ENCODE measurements around the gene IQGAP2.

The IQGAP2 gene

DNA sequence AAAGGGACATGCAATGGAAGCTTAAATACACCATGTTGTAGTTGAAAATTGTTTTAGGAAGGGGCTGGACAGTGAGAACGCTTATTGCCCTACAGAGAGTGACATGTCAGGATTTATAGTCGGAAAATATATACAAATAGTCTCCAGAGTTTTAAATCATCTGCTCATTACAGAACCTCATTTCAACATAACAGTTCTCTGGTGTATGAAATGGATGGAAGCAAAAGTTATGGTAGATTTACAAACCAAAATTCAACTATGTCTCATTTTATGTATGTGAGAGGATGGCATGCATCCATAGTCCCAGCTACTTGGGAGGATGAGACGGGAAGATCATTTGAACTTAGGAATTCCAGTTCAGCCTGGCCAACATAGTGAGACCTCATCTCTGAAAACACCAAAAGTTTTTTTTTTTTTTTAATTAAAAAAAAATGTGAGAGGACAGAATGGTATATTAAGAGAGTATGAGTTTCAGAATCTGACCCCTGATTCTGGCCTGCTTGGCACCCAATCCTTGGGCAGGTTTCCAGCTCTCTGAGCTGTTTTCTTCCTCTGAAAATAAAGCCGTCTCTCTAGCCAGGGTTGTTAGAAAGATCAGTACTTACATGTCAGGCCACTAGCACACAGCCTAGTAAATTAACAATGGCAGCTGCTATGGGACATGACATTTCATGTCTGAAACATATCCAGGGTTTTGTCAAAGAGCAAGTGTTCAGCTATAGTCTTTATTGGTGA, 40.1 kb downstream of the IQGAP2 start:
- no peak for DNase-seq
- intact Hi-C loops (cut with DNase I): no loop called here

DNA sequence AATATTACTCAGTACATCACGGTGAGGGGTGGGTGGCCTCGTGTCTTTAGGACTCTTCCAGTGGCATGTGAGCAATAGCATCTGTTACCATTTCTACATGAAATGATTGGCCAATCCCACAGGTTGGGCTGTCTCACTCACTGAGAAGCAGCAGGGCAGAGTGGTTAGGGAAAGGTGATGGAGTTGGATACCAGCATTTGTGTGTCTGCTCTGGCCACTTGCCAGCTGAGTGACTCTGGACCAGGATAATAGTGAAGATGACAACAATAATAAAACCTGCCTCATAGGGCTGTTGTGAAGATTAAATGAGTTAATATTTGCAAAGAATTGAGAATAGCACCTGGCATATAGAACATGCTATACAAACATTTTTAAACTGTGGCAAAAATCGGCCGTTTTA, 42.0 kb downstream of the IQGAP2 start:
- no peak for DNase-seq
- intact Hi-C loops (cut with DNase I): no loop called here

DNA sequence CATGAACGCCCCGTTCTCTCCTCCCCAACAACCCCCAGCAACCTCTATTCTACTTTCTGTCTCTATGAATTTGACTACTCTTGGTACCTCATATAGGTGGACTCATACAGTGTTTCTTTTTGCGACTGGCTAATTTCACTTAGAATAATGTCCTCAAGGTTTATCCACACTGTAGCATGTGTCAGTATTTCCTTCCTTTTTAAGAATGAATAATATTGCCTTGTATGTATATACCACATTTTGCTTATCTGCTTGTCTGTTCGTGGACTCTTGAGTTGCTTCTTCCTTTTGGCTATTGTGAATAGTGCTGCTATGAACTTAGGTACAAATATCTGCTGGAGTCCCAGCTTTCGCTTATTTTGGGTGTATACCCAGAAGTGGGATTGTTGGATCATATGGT, 42.7 kb downstream of the IQGAP2 start:
- no peak for DNase-seq
- intact Hi-C loops (cut with DNase I): no loop called here

DNA sequence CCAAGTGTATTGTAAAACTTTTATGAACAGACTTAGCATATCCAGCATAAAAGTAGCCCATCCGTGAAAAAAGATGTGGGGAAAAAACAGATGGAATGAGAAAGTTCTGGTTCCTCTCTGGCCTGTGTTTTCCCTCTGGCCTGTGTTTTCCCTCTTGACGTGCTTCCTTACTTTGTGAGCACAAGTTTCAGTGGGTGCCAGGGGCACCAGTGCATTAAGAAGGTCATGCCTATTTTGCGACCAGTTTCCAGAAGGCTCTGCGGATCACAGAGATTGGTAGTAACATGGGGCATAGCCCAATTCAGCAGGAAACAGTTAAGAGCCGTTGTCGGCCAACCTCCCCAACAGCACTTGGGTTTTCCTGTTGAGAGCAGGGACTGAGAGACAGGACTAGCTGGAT, 43.7 kb downstream of the IQGAP2 start:
- intact Hi-C loops (cut with DNase I): no loop called here
- DNase-seq: no peak

DNA sequence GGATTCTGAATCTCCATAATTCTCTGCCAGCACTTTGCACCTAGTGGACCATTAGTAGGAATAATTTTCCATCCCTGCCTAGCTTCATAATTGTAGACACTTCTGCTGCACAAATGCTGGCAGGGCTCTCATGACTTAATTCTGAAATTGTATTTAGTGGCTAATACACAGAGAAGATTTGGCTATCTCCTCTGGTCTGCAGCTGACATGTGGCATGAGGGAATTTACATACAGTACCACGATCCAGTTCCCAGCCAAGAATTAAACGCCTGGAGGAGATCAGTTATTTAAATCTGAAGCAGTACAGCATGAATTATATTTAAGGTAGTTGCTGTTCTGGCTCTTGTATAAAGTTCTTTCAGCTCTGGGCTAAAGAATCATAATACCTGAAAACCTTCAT, 46.5 kb downstream of the IQGAP2 start:
- DNase-seq: no peak
- intact Hi-C loops (cut with DNase I): no loop called here

DNA sequence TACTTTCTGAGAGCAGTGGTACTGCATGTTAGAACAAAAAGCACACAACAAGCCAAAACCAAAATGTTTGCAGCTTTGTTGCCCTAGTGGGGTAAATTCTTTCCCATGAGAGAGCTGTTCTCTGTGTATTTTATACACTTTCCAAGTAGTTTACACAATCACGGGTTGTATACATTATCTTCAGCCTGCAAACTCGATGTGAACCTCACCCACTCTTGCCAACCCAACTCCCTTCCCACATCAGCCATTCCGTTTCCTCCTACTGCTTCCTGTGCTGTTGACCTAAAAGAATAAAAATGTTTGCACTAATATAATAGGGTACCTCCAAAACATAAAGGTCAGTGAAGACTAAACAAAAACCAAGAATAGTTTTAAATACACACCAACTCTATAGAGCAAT, 47.0 kb downstream of the IQGAP2 start:
- intact Hi-C loops (cut with DNase I): no loop called here
- DNase-seq: no peak

DNA sequence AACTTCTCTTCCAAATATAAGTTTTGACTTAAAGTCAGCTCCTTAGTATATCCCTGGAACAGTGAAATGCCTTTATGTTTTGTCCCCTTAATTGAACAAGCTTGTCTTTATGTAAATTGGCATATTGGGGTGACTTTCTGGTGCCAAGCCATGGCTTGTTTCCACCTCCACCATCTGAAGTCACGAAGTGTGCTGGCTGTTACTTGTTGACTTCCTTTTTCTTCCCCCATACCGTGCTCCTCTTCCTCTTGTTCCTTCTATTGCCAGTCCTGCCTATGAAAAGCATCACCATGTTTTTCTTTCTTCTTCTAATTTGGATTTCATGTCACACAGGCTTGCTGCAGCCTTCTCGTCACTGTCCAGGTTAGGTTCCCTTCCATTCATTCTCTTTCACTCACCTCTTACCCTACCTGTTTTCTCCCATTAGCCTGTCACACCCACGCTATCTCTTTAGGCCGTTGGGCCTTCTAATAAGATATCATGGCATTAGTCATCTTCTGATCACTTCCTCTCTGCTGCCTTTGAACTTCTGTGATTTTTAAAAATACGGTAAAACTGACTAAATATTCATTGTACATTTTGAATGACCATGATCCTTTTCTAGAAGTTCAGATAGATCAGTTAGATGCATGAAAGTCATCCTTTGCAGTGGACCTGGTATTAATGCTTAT, 48.1 kb downstream of the IQGAP2 start:
- intact Hi-C loops (cut with DNase I): no loop called here

DNA sequence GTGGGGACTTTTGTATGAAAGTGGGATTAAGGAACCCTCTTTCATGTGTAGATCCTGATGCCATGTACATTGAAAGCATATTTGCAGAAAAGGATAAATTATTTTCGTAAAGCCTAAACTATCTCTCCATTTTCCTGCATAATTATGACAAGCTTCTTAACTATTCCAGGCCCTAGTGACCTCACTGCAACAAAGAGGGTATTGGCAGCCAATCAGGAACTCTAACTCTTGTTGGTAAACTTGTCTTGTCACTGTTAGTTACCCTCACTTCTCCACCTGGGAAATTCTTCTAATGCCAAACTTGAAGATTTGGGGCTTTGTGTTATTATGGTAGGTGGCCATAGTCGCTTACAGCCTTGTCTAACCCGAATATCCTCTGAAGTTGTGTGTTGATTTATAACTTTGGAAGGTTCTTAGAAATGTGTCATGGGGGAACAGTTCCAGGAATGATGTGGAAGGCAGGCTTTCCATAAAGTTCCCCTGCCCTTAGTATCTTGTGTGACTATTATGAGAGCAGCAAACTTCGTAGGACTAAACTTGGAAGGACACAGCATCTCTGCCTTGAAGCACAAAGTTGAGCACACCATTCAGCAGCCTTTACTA, 52.5 kb downstream of the IQGAP2 start:
- no peak for DNase-seq
- intact Hi-C loops (cut with DNase I): no loop called here

More for the DNA sequence above, 48.1 kb downstream of the IQGAP2 start:
- no peak for DNase-seq

DNA sequence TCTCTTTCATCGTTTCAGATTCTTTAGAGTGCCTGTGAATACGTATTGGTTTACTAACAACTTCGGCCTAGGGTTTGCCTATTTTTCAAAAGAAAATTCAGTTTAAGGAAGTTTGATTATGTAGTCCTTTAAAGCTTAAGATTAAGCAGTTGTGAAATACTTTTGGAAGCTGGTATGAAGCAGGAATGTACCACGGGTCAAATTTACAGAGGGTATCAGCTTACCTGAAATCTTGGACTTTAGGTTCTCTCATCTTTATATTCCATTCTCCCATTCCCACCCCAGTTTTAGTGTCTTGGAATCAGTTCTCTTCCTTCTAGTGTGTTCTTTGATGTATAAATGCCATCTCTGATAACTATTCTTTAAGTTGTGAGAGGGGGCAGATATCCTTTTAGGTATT, 53.2 kb downstream of the IQGAP2 start:
- intact Hi-C loops (cut with DNase I): no loop called here
- no peak for DNase-seq

DNA sequence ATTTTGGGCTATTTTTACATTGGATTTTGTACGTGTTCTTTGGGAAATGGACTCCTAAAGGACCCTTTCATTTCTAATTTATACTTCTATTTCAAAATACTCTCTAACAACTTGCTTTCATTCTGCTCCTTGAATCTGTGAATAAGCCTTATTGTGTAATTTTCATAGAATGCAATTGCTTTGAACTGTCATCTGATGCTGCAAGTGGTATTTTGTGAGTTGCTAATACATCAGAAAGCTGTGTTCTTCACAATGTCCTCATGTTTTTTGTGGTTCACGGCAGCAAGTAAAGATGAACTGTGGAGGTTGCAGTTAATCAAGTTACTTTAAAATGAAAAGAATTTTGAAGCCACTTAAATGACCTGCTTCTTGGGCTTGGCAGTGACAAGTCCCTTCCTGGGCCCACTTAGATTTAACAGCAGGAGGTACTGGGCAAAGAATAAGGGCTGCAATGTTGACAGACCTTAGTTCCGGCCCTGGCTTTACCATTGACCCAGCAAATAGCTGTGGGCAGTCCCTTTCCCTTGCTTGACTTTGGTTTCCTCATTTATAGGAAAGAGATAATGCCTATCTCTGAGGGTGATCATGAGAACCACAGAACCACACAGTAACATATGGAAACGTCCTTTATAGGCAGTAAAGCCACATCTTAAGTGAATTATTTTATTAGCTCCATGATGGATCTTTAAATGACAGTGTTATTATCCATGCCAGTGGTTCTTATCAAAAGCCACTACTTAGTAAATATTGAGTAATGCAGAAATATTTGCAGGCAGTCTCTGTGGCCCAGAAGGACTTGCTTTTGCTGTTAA, 54.8 kb downstream of the IQGAP2 start:
- intact Hi-C loops (cut with DNase I): no loop called here

DNA sequence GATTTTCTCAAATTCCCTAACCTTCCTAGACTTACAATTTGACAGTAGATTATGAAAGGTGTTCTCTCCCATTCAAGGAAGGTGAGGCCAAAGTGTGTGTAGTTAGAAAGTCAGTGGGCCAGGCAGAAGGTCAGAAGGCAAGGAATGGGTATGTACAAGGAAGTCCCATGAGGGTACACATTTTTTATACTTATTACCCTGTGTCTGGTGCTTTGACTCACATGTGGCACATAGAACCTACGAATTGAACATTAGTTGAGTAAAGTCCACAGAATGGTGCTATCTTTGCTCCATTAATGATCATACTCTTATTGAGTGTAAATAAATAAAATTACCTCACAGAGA, 55.4 kb downstream of the IQGAP2 start:
- intact Hi-C loops (cut with DNase I): no loop called here
- DNase-seq: no peak

More for the DNA sequence above, 54.8 kb downstream of the IQGAP2 start:
- no peak for DNase-seq

DNA sequence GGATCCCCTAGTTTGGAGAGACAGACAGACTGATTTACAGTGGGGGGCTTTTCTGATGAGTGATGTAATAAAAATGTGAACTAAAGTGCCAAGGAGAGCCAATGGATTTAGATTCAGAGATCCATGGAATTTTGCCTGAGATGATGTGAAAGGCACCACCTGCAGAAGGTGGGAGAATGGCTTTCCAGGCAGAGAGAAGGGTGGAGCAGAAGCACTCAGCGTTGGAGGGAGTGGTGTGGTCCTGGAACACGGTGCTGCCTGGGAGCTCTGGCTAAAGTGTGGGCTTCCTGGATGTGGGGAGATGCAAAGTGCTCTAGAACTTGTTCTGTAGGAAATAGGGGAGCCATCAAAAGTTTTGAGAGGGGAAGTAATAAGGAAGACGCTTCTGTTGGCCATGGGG, 57.0 kb downstream of the IQGAP2 start:
- DNase-seq: no peak
- intact Hi-C loops (cut with DNase I): no loop called here

DNA sequence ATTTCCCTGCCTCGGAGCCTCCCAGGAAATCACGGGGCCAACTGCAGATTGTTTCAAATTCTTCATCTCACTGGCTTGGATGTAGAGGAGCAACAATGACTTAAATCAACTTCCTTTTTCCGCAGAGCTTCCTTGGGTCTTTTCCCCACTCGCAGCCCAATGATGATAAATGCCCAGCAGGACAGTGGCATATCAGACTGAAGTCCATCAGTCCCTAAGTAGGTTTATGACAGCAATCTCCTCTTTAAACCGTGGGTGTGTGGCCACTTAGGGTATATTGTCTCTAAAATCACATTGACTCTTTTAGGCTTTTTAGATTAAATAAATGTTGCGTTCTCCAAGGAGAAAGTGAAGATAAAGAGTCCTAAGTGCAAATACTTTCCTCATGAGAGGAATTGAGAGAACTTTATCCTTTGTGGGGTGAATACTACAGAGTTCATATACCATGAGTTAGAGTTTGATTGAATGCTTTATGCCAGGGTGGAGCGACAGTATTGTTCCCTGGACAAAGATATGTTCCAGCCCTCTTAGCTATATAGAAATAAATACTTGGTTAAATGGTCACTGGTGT, 59.1 kb downstream of the IQGAP2 start:
- DNase-seq: no peak
- intact Hi-C loops (cut with DNase I): no loop called here

DNA sequence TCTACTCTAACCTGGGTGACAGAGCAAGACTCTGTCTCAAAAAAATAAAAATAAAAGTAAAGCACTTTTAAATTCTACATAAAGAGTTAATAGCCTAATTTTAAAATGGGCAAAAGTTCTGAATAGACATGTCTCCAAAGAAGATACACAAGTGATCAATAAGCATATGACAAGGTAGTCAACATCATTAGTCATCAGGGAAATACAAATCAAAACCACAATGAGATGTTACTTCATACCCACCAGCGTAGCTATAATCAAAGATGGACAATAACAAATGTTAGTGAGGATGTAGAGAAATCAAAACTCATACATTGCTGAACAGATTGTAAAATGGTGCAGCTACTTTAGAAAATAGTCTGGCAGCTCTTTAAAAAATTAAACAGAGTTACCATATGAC, 64.1 kb downstream of the IQGAP2 start:
- intact Hi-C loops (cut with DNase I): no loop called here

DNA sequence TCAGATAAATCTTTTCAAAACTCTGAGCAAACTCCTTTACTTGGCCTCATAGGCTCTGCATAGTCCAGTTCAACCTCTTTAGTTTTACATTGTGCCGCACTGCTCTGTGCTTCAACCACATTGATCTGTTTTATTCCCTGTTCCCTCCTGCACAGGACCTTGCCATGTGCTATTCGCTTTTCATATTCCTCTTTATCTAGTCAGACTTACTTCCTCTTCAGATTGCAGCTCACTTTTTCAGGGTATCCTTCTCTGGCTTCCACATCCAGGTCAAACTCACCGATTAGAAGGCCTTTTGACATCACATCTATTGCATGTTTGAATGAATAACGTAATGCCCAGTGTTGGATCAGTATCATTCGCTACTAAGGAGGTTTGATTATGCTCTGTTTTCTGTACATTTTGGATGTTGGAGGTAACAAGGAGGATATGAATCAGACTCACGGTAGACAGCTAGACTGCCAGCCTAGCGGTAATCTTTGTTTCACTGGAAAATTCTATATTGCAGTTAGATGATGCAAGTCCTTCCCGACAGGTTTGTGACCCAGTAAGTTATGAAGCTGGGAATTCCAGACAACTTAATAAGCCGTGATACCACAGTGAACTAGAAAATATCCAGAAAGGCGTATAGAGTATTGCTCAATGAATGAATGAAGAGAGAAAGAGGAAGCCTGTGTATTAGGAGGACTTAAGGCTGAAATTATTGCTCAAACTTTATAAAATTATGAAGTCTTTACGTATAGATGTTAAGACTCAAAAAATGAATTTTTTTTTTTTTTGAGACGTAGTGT, 65.7 kb downstream of the IQGAP2 start:
- DNase-seq: no peak
- intact Hi-C loops (cut with DNase I): no loop called here

More for the DNA sequence above, 64.1 kb downstream of the IQGAP2 start:
- no peak for DNase-seq

DNA sequence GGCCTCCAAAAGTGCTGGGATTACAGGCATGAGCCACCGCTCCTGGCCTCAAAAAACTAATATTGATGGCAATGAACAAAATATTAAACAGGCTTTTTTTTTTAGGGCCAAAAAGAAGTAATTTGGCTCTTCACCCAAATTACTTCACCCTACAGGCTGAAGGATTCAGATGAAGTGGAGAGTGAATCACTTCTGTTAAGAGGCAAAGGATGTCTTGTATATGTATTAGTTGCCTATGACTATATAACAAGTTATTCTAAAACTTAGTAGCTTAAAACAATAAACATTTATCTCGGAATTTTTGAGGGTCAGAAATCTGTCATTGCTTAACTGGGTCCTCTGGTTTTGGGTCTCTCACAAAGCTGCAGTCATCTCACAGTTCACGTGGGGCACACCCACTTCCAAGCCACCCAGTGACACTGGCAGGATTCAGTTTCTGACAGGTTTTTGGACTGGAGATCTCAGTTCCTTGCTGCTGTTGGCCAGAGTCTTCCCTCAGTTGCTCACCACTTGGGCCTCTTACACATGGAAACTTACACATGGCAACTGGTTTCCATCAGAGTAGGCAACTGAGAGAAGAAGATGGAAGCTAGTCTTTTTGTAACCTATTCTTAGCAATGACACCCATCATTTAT, 66.7 kb downstream of the IQGAP2 start:
- no peak for DNase-seq
- intact Hi-C loops (cut with DNase I): no loop called here

DNA sequence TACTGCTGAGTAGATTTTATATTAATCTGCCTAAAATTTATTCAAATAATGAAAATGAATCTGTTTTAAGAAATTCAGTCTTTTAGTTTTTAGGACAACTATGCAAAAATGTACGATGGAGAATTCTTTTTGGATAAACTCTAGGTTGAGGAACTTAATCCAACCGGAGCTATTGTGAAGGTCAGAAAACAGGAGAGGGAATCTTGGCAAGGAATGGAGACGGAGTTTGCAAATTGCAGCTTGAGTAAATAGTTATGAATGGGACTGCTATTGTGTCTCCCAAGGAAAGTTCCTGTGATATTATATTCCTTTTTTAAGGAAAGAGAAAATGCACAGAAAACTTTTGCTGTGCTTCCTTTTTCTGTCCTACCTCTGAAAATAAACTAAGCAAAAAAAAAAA, 67.9 kb downstream of the IQGAP2 start:
- DNase-seq: no peak
- intact Hi-C loops (cut with DNase I): no loop called here

DNA sequence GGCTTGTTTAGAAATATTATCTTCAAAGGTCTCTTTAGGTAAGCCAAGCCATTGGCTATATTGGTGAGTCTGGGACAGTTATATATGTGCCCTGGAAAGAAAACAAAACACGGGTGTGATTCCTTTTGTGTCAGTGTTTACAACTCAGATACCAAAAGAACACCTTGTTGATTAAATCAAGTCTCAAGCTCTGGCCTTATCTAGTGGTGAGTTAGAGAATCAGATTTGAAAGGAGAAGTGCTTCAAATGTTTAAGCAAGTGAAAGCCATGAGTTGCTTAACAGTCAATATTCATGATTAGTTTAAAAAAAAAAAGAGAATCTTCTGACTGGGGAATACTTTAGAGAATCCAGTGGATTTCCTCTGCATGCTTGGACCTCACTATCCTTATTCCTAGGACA, 68.3 kb downstream of the IQGAP2 start:
- DNase-seq: no peak
- intact Hi-C loops (cut with DNase I): no loop called here

DNA sequence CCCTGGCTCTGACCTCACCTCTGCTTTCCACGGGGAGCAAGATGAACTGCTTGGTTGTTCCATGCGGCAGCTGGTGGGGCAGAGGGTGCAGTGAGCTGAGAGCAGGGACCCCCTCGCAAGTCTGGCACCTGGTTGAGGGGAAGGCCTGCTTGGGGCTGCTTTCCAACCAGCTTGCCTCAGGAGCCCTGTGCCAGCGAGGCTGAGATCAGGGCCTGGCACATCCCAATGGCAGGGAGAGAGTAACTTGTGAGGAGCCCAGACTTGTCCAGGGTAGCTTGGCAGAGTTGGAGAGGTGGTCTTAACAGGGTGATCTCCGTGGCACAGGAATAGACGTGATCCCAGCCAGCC, 68.9 kb downstream of the IQGAP2 start:
- no peak for DNase-seq

More for the DNA sequence above, 68.9 kb downstream of the IQGAP2 start:
- intact Hi-C loops (cut with DNase I): no loop called here

Data from posterior cingulate gyrus (tissue), 11 donors.